BJ (cell line): ENCODE data around the gene GDA. TPM values are rescaled to one million over a fixed set of nuclear protein-coding genes. Genes with fewer than 3 reads are reported as not detected.

Experiments
- CTCF ChIA-PET: fragments of 350-600 bp; formaldehyde crosslinking; extraction: SDS; loops from one replicate; lab custom pipeline; 2021; ENCODE audit warnings: antibody characterized with exemption, inconsistent platforms; lab: Yijun Ruan, JAX
- POLR2A ChIA-PET: fragments of 300-600 bp; sonication (Branson Sonifier 250); formaldehyde crosslinking; extraction: SDS; loops from one replicate; lab custom pipeline; 2021; ENCODE audit warnings: antibody characterized with exemption; lab: Charles Lee
- DNase-seq: peaks from one replicate; pipeline ENCODE4 v3.0.0-alpha.2; 2011; ENCODE audit warnings: low read depth
- H3K27me3 ChIP-seq: 2 replicates; pipeline ENCODE4 v1.6.0; 2011; ENCODE audit warnings: low read length; ENCODE audit not compliant: control insufficient read depth, insufficient read depth
- H3K36me3 ChIP-seq: 2 replicates; pipeline ENCODE4 v1.5.1; 2011; ENCODE audit warnings: low read length; ENCODE audit not compliant: control insufficient read depth, insufficient read depth
- H3K4me3 ChIP-seq: 2 replicates; pipeline ENCODE4 v1.5.1; 2011; ENCODE audit warnings: low read depth, mild to moderate bottlenecking, control low read depth, low read length
- polyA plus RNA-seq: library from polyadenylated mRNA; depleted of rRNA; stranded (reverse); fragments of >200 nt; gene quantifications from 2 replicates; pipeline ENCODE4 v1.2.3, GENCODE V29; 2011
- TF ChIP-seq, protein P1 (sequence below): IDR thresholded peaks from 2 replicates; pipeline ENCODE4 v1.5.1; 2011; ENCODE audit warnings: low read depth, mild to moderate bottlenecking, control low read depth, inconsistent platforms, low read length, moderate library complexity; ENCODE audit not compliant: insufficient read depth

The GDA gene
- polyA plus RNA-seq, 1 experiment: not detected

DNA sequence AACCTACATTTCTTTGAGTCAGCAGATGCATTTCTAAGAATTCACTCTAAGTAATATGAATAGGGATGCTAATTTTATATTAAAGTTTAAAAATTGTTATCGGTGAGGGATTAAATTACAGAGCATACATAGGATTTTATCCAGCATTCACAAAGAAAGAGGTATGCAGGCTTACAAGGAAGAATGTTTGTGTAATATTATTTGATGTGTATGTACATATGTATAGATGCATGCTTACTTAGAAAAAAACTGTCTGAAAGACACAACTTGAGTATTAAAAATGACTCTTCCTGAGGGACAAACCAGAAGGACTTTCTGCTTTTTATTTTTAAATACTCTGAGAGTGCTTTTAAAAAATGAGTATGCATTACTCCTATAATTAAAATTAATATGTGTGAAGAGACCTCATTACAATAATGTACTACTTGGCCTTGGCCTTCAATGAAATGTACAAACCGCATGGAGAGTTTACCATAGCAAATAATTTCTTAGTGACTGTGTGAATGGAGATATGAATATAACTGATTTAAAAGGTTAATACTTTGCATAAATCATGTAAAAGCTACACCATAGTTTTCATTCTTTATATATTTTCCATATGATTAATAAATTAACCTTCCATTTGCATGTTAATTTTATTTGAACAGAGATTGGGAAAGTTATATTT lies 77.0 kb downstream of the GDA start:
- ChIA-PET POLR2A (interaction anchor here (0.6 kb wide), 1 partner anchor 14 kb away, joined by 3 read pairs; no protein-coding TSS in a partner anchor), CTCF (no interaction called here)
- no peak for DNase-seq
- TF ChIP-seq, protein P1, sequence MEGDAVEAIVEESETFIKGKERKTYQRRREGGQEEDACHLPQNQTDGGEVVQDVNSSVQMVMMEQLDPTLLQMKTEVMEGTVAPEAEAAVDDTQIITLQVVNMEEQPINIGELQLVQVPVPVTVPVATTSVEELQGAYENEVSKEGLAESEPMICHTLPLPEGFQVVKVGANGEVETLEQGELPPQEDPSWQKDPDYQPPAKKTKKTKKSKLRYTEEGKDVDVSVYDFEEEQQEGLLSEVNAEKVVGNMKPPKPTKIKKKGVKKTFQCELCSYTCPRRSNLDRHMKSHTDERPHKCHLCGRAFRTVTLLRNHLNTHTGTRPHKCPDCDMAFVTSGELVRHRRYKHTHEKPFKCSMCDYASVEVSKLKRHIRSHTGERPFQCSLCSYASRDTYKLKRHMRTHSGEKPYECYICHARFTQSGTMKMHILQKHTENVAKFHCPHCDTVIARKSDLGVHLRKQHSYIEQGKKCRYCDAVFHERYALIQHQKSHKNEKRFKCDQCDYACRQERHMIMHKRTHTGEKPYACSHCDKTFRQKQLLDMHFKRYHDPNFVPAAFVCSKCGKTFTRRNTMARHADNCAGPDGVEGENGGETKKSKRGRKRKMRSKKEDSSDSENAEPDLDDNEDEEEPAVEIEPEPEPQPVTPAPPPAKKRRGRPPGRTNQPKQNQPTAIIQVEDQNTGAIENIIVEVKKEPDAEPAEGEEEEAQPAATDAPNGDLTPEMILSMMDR: no peak
- no peaks in the 10 kb centered on the region for H3K36me3 ChIP-seq
- no peaks in the 10 kb centered on the region for H3K27me3 ChIP-seq
- no peak overlapping the region for H3K4me3 ChIP-seq

DNA sequence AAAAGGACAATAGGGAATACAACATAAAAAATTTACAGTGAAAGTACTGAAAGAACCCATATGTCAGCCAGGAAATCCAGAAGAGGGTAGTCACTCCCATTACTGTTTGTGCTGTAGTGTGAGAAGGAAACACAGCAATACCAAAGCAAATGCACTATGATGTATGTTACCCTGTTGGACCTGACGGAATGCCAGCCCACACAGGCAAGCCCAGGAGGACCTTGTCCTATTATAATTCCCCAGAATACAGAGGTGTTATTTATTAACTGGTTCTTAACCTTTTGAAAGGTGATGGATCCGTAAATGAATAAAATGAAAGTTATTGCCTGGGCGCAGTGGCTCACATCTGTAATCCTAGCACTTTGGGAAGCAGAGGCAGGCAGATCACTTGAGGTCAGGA lies 79.0 kb downstream of the GDA start:
- ChIA-PET POLR2A (no interaction called here), CTCF (no interaction called here)
- TF ChIP-seq, protein P1: no peak
- Histone ChIP-seq H3K4me3 (no peak overlapping the region), H3K27me3 (no peaks in the 10 kb centered on the region), H3K36me3 (no peaks in the 10 kb centered on the region)
- no peak for DNase-seq

DNA sequence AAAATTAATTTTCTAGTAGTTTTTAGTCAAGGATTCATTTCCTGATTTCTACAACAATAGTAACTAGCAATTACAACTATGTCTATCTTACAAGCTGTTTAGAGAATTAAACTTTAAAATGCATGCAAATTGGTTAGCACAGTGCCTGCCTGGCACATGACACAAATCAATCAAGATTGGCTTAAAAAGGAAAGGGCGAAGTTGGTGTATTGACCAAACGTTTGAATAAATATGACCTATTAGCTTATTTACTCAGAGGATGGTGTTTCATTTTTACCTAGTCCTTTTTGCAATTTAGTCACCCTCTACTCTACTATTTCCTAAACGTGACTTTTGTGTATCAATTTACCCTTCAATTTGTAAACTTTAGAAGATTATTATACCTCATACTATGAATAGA lies 83.5 kb downstream of the GDA start:
- POLR2A ChIA-PET: no interaction called here
- CTCF ChIA-PET: no interaction called here
- DNase-seq: no peak
- Histone ChIP-seq H3K36me3 (no peaks in the 10 kb centered on the region), H3K4me3 (no peak overlapping the region), H3K27me3 (peaks cover 2% of the 10 kb centered on the region; the same call in 1 of the 2 replicates)
- TF ChIP-seq, protein P1: no peak

DNA sequence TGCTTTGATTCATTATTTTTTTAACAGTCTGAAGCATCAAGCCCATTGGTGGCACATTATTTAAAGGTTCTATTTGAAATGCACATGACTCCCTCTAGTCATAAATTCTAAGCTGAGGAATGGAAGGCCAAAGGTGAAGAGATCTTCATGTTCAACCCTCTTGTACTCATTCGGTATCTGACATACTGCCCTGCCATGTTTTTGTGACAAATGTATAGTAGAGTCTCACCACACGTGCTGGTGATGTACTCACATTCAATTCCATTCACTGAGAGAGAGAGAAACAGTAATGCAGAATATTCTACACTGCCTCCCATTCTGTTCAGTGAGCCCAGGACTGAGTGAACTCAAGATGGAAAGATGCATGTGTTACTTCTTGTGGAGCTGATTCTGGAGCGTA lies 98.3 kb downstream of the GDA start:
- TF ChIP-seq, protein P1: no peak
- DNase-seq: no peak
- ChIA-PET CTCF (interaction anchor here (0.6 kb wide), 1 partner anchor 209 kb away, joined by 3 read pairs; no protein-coding TSS in a partner anchor), POLR2A (no interaction called here)
- H3K4me3 ChIP-seq: no peak overlapping the region
- H3K36me3 ChIP-seq: no peaks in the 10 kb centered on the region
- peaks cover 2% of the 10 kb centered on the region; the same call in 1 of the 2 replicates for H3K27me3 ChIP-seq

DNA sequence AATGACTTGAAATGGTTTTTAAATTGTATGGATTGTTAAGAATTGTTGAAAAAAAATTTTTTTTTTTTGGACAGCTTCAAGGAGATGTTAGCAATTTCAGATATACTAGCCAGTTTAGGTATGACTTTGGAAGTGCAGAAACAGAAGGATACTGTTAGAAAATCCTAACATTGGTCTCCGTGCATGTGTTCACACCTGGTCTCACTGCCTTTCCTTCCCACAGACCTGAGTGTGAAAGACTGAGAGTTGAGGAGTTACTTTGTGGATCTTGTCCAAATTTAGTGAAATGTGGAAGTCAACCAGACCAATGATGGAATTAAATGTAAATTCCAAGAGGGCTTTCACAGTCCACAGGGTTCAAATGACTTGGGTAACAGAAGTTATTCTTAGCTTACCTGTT lies 102.3 kb downstream of the GDA start:
- no peaks in the 10 kb centered on the region for H3K36me3 ChIP-seq
- peaks cover 2% of the 10 kb centered on the region; the same call in 1 of the 2 replicates for H3K27me3 ChIP-seq
- CTCF ChIA-PET: interaction anchor here (1.2 kb wide), 1 partner anchor 20 kb away, joined by 6 read pairs; no protein-coding TSS in a partner anchor
- no peak overlapping the region for H3K4me3 ChIP-seq
- TF ChIP-seq, protein P1: no peak
- POLR2A ChIA-PET: no interaction called here
- DNase-seq: no peak
